ENCODE results near the gene PTCH2. TPM values are rescaled to one million over a fixed set of nuclear protein-coding genes. Genes with fewer than 3 reads are reported as not detected.

The PTCH2 gene
- total and polyA plus RNA-seq, 2 of the 13 experiments (the other 11 are each of a cell fraction or from before 2014, with no cell fraction given) = 0.60 to 1.5 TPM

DNA sequence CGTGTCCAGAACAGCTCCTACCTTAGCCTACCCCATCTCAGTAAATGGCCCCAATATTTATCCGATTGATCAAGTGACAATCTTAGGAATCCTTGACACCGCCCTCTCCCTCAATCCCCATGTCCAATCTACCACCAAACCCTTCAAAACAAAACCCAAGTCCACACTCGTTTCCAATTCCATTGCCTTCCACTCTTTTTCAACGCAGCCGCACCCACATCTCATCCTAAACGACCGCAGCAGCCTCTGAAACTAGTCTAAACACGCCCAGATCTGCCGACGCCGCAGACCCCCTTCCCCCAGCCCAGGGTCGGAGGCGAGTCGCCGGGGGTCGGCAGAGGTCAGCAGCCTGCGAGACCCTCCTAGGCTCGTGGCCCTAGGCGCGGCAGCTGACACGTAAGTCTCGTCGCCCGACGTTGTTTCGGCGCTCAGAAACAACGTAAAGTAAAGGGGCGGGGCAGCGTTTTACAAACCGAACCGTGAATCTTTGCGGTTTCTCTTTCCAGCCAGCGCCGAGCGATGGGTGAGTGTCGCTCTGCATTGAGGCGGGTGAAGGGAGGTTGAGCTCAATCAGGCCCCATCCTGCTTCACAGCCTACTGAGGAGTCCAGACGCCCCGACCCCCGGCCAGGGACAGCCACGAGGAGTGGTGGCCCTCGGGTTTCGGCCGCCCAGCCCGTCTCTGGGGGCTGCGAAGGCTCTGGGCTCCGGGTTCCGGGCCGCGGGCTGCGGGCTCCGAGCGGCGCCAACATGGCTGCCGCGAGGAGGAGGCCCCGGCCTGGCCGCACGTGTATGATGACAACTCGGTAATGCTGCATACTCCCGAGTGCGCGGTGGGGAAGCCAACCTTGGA is 67.7 kb downstream of the PTCH2 start, which contains the start of gene RPS8 (continued):
- TF ChIP-seq ZNF280B (CRISPR knock-in tag; IDR thresholded peaks at IDR 0.05; ENCODE audit: borderline replicate concordance) (no peak), ZMYM4 (CRISPR knock-in tag; IDR thresholded peaks at IDR 0.05) (peak; percentile 71; the same call in 1 of the 2 replicates), ZC3H4 (CRISPR knock-in tag; IDR thresholded peaks at IDR 0.05; ENCODE audit: borderline replicate concordance) (no peak), NFE2 (CRISPR knock-in tag; IDR thresholded peaks at IDR 0.05) (no peak), HOXA3 (CRISPR knock-in tag; IDR thresholded peaks at IDR 0.05) (peak; percentile 97), SMARCC2 (IDR thresholded peaks at IDR 0.05) (no peak), FOXO1 (CRISPR knock-in tag; IDR thresholded peaks at IDR 0.05) (0 out of 2 replicates have a peak, but pooled peaks have one; percentile 5), ARID4A (CRISPR knock-in tag; IDR thresholded peaks at IDR 0.05; ENCODE audit: borderline replicate concordance) (peak; percentile 92), ZNF816 (CRISPR knock-in tag; IDR thresholded peaks at IDR 0.05; ENCODE audit: borderline replicate concordance) (peak; percentile 90), ZNF205 (CRISPR knock-in tag; IDR thresholded peaks at IDR 0.05) (peak; percentile 87; the same call in 1 of the 2 replicates), ATF7-NPFF (CRISPR knock-in tag; IDR thresholded peaks at IDR 0.05; ENCODE audit: low read depth) (no peak), ZNF547 (CRISPR knock-in tag; IDR thresholded peaks at IDR 0.05) (no peak; the same call in 1 of the 2 replicates)
- TF ChIP-seq, protein P1, sequence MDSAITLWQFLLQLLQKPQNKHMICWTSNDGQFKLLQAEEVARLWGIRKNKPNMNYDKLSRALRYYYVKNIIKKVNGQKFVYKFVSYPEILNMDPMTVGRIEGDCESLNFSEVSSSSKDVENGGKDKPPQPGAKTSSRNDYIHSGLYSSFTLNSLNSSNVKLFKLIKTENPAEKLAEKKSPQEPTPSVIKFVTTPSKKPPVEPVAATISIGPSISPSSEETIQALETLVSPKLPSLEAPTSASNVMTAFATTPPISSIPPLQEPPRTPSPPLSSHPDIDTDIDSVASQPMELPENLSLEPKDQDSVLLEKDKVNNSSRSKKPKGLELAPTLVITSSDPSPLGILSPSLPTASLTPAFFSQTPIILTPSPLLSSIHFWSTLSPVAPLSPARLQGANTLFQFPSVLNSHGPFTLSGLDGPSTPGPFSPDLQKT (CRISPR knock-in tag; IDR thresholded peaks at IDR 0.05; ENCODE audit: borderline replicate concordance) = no peak
- TF ChIP-seq, protein P2, sequence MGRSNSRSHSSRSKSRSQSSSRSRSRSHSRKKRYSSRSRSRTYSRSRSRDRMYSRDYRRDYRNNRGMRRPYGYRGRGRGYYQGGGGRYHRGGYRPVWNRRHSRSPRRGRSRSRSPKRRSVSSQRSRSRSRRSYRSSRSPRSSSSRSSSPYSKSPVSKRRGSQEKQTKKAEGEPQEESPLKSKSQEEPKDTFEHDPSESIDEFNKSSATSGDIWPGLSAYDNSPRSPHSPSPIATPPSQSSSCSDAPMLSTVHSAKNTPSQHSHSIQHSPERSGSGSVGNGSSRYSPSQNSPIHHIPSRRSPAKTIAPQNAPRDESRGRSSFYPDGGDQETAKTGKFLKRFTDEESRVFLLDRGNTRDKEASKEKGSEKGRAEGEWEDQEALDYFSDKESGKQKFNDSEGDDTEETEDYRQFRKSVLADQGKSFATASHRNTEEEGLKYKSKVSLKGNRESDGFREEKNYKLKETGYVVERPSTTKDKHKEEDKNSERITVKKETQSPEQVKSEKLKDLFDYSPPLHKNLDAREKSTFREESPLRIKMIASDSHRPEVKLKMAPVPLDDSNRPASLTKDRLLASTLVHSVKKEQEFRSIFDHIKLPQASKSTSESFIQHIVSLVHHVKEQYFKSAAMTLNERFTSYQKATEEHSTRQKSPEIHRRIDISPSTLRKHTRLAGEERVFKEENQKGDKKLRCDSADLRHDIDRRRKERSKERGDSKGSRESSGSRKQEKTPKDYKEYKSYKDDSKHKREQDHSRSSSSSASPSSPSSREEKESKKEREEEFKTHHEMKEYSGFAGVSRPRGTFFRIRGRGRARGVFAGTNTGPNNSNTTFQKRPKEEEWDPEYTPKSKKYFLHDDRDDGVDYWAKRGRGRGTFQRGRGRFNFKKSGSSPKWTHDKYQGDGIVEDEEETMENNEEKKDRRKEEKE (IDR thresholded peaks at IDR 0.05) = no peak
- TF ChIP-seq, protein P3, sequence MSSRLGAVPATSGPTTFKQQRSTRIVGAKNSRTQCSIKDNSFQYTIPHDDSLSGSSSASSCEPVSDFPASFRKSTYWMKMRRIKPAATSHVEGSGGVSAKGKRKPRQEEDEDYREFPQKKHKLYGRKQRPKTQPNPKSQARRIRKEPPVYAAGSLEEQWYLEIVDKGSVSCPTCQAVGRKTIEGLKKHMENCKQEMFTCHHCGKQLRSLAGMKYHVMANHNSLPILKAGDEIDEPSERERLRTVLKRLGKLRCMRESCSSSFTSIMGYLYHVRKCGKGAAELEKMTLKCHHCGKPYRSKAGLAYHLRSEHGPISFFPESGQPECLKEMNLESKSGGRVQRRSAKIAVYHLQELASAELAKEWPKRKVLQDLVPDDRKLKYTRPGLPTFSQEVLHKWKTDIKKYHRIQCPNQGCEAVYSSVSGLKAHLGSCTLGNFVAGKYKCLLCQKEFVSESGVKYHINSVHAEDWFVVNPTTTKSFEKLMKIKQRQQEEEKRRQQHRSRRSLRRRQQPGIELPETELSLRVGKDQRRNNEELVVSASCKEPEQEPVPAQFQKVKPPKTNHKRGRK (CRISPR knock-in tag; IDR thresholded peaks at IDR 0.05) = no peak

All from HepG2 (cell line).